ENCODE measurements around the gene DZIP1. TPM values are rescaled to one million over a fixed set of nuclear protein-coding genes. Genes with fewer than 3 reads are reported as not detected.

Gene DZIP1
- total and polyA plus RNA-seq, 2 of the 8 experiments (the other 6 are each of a cell fraction or from before 2014, with no cell fraction given): 7.6 to 24.6 TPM

GRCh38 chr13:95541911-95542474 is 102.5 kb downstream of the DZIP1 start:
- Histone ChIP-seq H4K91ac (replicated peaks; ENCODE audit: insufficient read length, low read length) (no peak overlapping the region), H2BK120ac (replicated peaks; ENCODE audit: low read depth, low read length) (no peak overlapping the region), H3K27ac (ENCODE audit: low read depth, low read length) (no peak overlapping the region), H3K23ac (ENCODE audit: insufficient read length) (no peak overlapping the region), H3K79me2 (ENCODE audit: control insufficient read depth in 1 of 2, insufficient read depth in 2 of 2, low read length in 2 of 2) (no peaks in the 10 kb centered on the region), H3K9me3 (ENCODE audit: insufficient read depth in 2 of 2, low read depth in 1 of 2, low read length in 1 of 2) (no peaks in the 10 kb centered on the region), H3K23me2 (ENCODE audit: low read depth, low read length) (no peaks in the 10 kb centered on the region), H4K8ac (ENCODE audit: extremely low read depth, insufficient read depth, low read length) (no peak overlapping the region), H2BK5ac (ENCODE audit: low read depth, low read length) (no peak overlapping the region), H3K18ac (ENCODE audit: extremely low read depth, low read length) (no peak overlapping the region), H2BK12ac (ENCODE audit: low read depth, low read length) (no peak overlapping the region), H4K20me1 (replicated peaks in 1 of 2; ENCODE audit: control insufficient read depth in 1 of 2, insufficient read depth in 2 of 2, low read length in 2 of 2) (no peaks in the 10 kb centered on the region), H2BK20ac (ENCODE audit: low read length) (no peak overlapping the region), H3K4me1 (replicated peaks in 1 of 4; ENCODE audit: control insufficient read depth in 3 of 4, insufficient read depth in 4 of 4, low read length in 3 of 4) (peaks cover 0 to 4% (median 2%) of the 10 kb centered on the region in 4 experiments; a peak in 3 of 7 replicates), H3K4me2 (ENCODE audit: insufficient read depth in 1 of 2, low read depth in 2 of 2, low read length in 2 of 2) (no peak overlapping the region), H3K79me1 (ENCODE audit: low read depth, low read length) (no peaks in the 10 kb centered on the region), H3K4me3 (ENCODE audit: extremely low read depth in 1 of 4, insufficient read depth in 2 of 4, low read depth in 3 of 4, low read length in 4 of 4) (no peak overlapping the region), H2BK15ac (ENCODE audit: low read length) (no peak overlapping the region), H2AFZ (ENCODE audit: low read length) (no peak overlapping the region), H3K9ac (replicated peaks in 1 of 4; ENCODE audit: extremely low read depth in 1 of 4, low read depth in 3 of 4, low read length in 3 of 4) (no peak overlapping the region), H3K56ac (replicated peaks; ENCODE audit: insufficient read length, low read depth, low read length) (no peak overlapping the region), H3K27me3 (replicated peaks in 1 of 4; ENCODE audit: control insufficient read depth in 3 of 4, extremely low read depth in 1 of 4, insufficient read depth in 3 of 4, low read length in 3 of 4) (no peaks in the 10 kb centered on the region), H3K4ac (replicated peaks; ENCODE audit: insufficient read length, low read depth, low read length) (no peak overlapping the region), H4K5ac (ENCODE audit: insufficient read length, low read depth, low read length) (no peak overlapping the region), H3K36me3 (ENCODE audit: control insufficient read depth in 2 of 4, insufficient read depth in 4 of 4, low read length in 3 of 4) (no peaks in the 10 kb centered on the region), H2AK5ac (ENCODE audit: low read depth, low read length) (no peak overlapping the region), H3K14ac (ENCODE audit: insufficient read length) (no peak overlapping the region)
- no peak for FAIRE-seq
- ChIA-PET CTCF (ENCODE audit: partially characterized antibody) (interaction anchor here (1.3 to 2.2 kb wide), 5 partner anchors 9 to 49 kb away, joined by 3 to 11 read pairs (median 4); partner anchors contain the start of gene CLDN10), POLR2A (ENCODE audit: partially characterized antibody) (interaction anchor here (1.1 kb wide), 1 partner anchor 24 kb away, joined by 4 read pairs; no protein-coding TSS in a partner anchor)
- no peak for TF ChIP-seq POLR2AphosphoS5 (IDR thresholded peaks at IDR 0.05; ENCODE audit: low read depth, low read length)
- TF ChIP-seq NRF1 (IDR thresholded peaks at IDR 0.05; ENCODE audit: low read depth, low read length): no peak
- DNase-seq (ENCODE audit: low read depth in 1 of 2, low spot score in 2 of 2): no peak
- 85% methylated on average over 8 of the region's 8 CpGs; no CpG with 5 or more reads in 1 of the 2 experiments for WGBS, 2 experiments (ENCODE audit: extremely low coverage in 1 of 2, insufficient coverage in 1 of 2, insufficient read length in 1 of 2, insufficient replicate concordance in 2 of 2, low coverage in 1 of 2, low lambda C conversion rate in 2 of 2, missing lambda C conversion rate in 1 of 2)

All from H1 (cell line).